GM23338 (cell line): ENCODE data around the gene TRPC4AP.

Experiments
- CREB1 ChIP-seq: fragments of 250-450 bp; sonication (Bioruptor Pico); IDR thresholded peaks from 2 replicates; pipeline ENCODE4 v1.5.0; 2020; ENCODE audit warnings: low read depth, mild to moderate bottlenecking, moderate library complexity
- CTCF ChIP-seq, 2 experiments: fragments of 200-600 bp in 1 of 2; sonication (generic) in 1 of 2; conservative IDR thresholded peaks; 2 replicates each; pipeline versions ENCODE4 v1.5.1 to v1.6.1; 2016 to 2017; ENCODE audit warnings: antibody characterized with exemption in 2 of 2, low read depth in 2 of 2, mild to moderate bottlenecking in 2 of 2, moderate library complexity in 1 of 2
- EZH2 ChIP-seq: fragments of 200-600 bp; sonication (generic); IDR thresholded peaks from one replicate; pipeline ENCODE4 v1.8.0; 2017; ENCODE audit warnings: antibody characterized with exemption, mild to moderate bottlenecking, low read depth; ENCODE audit not compliant: unreplicated experiment
- EZH2phosphoT487 ChIP-seq: fragments of 200-600 bp; sonication (generic); IDR thresholded peaks from one replicate; pipeline ENCODE4 v1.8.1; 2018; ENCODE audit warnings: antibody characterized with exemption; ENCODE audit not compliant: unreplicated experiment
- JUNB ChIP-seq: IDR thresholded peaks from one replicate; pipeline ENCODE4 v1.6.1; 2016; ENCODE audit warnings: antibody characterized with exemption; ENCODE audit not compliant: unreplicated experiment
- POLR2AphosphoS5 ChIP-seq: IDR thresholded peaks from 2 replicates; pipeline ENCODE4 v1.6.1; 2016; ENCODE audit warnings: antibody characterized with exemption, low read depth
- STAT1 ChIP-seq: IDR thresholded peaks from one replicate; pipeline ENCODE4 v1.6.1; 2016; ENCODE audit warnings: antibody characterized with exemption; ENCODE audit not compliant: unreplicated experiment
- ZNF114 ChIP-seq: fragments of 250-450 bp; sonication (Bioruptor Pico); IDR thresholded peaks from 2 replicates; pipeline ENCODE4 v1.5.0; 2020; ENCODE audit warnings: mild to moderate bottlenecking, moderate library complexity
- TF ChIP-seq, protein P1 (sequence below): IDR thresholded peaks from one replicate; pipeline ENCODE4 v1.6.1; 2018; ENCODE audit warnings: antibody characterized with exemption; ENCODE audit not compliant: unreplicated experiment

- TF ChIP-seq CTCF (conservative IDR thresholded peaks at IDR 0.05; ENCODE audit: low read depth in 2 of 2) (no peak), STAT1 (no peak), POLR2AphosphoS5 (no peak), EZH2 (no peak), EZH2phosphoT487 (no peak), ZNF114 (no peak), CREB1 (CRISPR knock-in tag) (no peak), JUNB (no peak)
- TF ChIP-seq, protein P1, sequence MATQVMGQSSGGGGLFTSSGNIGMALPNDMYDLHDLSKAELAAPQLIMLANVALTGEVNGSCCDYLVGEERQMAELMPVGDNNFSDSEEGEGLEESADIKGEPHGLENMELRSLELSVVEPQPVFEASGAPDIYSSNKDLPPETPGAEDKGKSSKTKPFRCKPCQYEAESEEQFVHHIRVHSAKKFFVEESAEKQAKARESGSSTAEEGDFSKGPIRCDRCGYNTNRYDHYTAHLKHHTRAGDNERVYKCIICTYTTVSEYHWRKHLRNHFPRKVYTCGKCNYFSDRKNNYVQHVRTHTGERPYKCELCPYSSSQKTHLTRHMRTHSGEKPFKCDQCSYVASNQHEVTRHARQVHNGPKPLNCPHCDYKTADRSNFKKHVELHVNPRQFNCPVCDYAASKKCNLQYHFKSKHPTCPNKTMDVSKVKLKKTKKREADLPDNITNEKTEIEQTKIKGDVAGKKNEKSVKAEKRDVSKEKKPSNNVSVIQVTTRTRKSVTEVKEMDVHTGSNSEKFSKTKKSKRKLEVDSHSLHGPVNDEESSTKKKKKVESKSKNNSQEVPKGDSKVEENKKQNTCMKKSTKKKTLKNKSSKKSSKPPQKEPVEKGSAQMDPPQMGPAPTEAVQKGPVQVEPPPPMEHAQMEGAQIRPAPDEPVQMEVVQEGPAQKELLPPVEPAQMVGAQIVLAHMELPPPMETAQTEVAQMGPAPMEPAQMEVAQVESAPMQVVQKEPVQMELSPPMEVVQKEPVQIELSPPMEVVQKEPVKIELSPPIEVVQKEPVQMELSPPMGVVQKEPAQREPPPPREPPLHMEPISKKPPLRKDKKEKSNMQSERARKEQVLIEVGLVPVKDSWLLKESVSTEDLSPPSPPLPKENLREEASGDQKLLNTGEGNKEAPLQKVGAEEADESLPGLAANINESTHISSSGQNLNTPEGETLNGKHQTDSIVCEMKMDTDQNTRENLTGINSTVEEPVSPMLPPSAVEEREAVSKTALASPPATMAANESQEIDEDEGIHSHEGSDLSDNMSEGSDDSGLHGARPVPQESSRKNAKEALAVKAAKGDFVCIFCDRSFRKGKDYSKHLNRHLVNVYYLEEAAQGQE: no peak
Measured at GRCh38 chr20:35087355-35087754, 5.3 kb downstream of the TRPC4AP start.
